GM12874 (cell line): ENCODE measurements around the gene CAMK1G.

Experiments
- CTCF ChIP-seq: IDR thresholded peaks from 2 replicates; pipeline ENCODE4 v1.5.1; 2011; ENCODE audit warnings: low read depth, mild to moderate bottlenecking, control low read depth, low read length, moderate library complexity; ENCODE audit not compliant: insufficient read depth

CAMK1G gene

GRCh38 chr1:209634005-209634737, 50.7 kb downstream of the CAMK1G start:
- no peak for TF ChIP-seq CTCF

- TF ChIP-seq CTCF: no peak
Observed at GRCh38 chr1:209635850-209636249, 52.3 kb downstream of the CAMK1G start.

- no peak for TF ChIP-seq CTCF
Observed at GRCh38 chr1:209641832-209642172, 58.3 kb downstream of the CAMK1G start.

GRCh38 chr1:209642816-209643215, 59.3 kb downstream of the CAMK1G start:
- TF ChIP-seq CTCF: no peak

GRCh38 chr1:209643285-209644020, 59.9 kb downstream of the CAMK1G start:
- TF ChIP-seq CTCF: no peak

GRCh38 chr1:209645574-209646452, 62.3 kb downstream of the CAMK1G start:
- no peak for TF ChIP-seq CTCF

- no peak for TF ChIP-seq CTCF
Observed at GRCh38 chr1:209646558-209646957, 63.0 kb downstream of the CAMK1G start.
